ENCODE measurements around the gene NSF. TPM values are rescaled to one million over a fixed set of nuclear protein-coding genes. Genes with fewer than 3 reads are reported as not detected.

NSF gene
- total RNA-seq, 1 donor from 2014 or later = 36.6 TPM

- TF ChIP-seq CTCF (IDR thresholded peaks at IDR 0.05; ENCODE audit: unreplicated experiment) = no peak
- Mint-ChIP-seq H3K27ac (ENCODE audit: unreplicated experiment) (no peak overlapping the region), H3K9me3 (ENCODE audit: unreplicated experiment) (no peaks in the 10 kb centered on the region), H3K4me3 (ENCODE audit: unreplicated experiment) (no peak overlapping the region), H3K36me3 (ENCODE audit: low read depth, unreplicated experiment) (no peaks in the 10 kb centered on the region), H3K27me3 (ENCODE audit: unreplicated experiment) (no peaks in the 10 kb centered on the region), H3K4me1 (ENCODE audit: unreplicated experiment) (peaks cover 20% of the 10 kb centered on the region)
- DNase-seq (ENCODE audit: low spot score) = no peak
Observed at GRCh38 chr17:46730026-46730425, 139.6 kb downstream of the NSF start.

GRCh38 chr17:46730679-46731078, 140.2 kb downstream of the NSF start:
- Mint-ChIP-seq H3K27me3 (ENCODE audit: unreplicated experiment) (no peaks in the 10 kb centered on the region), H3K9me3 (ENCODE audit: unreplicated experiment) (no peaks in the 10 kb centered on the region), H3K4me3 (ENCODE audit: unreplicated experiment) (no peak overlapping the region), H3K27ac (ENCODE audit: unreplicated experiment) (no peak overlapping the region), H3K36me3 (ENCODE audit: low read depth, unreplicated experiment) (no peaks in the 10 kb centered on the region), H3K4me1 (ENCODE audit: unreplicated experiment) (peaks cover 17% of the 10 kb centered on the region)
- no peak for TF ChIP-seq CTCF (IDR thresholded peaks at IDR 0.05; ENCODE audit: unreplicated experiment)
- no peak for DNase-seq (ENCODE audit: low spot score)

- Mint-ChIP-seq H3K27ac (ENCODE audit: unreplicated experiment) (no peak overlapping the region), H3K4me3 (ENCODE audit: unreplicated experiment) (no peak overlapping the region), H3K9me3 (ENCODE audit: unreplicated experiment) (no peaks in the 10 kb centered on the region), H3K4me1 (ENCODE audit: unreplicated experiment) (peaks cover 22% of the 10 kb centered on the region), H3K27me3 (ENCODE audit: unreplicated experiment) (no peaks in the 10 kb centered on the region), H3K36me3 (ENCODE audit: low read depth, unreplicated experiment) (no peaks in the 10 kb centered on the region)
- DNase-seq (ENCODE audit: low spot score) = no peak
- TF ChIP-seq CTCF (IDR thresholded peaks at IDR 0.05; ENCODE audit: unreplicated experiment) = no peak
Observed at GRCh38 chr17:46732160-46732559, 141.7 kb downstream of the NSF start.

- Mint-ChIP-seq H3K4me3 (ENCODE audit: unreplicated experiment) (no peak overlapping the region), H3K27me3 (ENCODE audit: unreplicated experiment) (no peaks in the 10 kb centered on the region), H3K9me3 (ENCODE audit: unreplicated experiment) (no peaks in the 10 kb centered on the region), H3K36me3 (ENCODE audit: low read depth, unreplicated experiment) (no peaks in the 10 kb centered on the region), H3K4me1 (ENCODE audit: unreplicated experiment) (peaks cover 22% of the 10 kb centered on the region), H3K27ac (ENCODE audit: unreplicated experiment) (no peak overlapping the region)
- no peak for DNase-seq (ENCODE audit: low spot score)
- no peak for TF ChIP-seq CTCF (IDR thresholded peaks at IDR 0.05; ENCODE audit: unreplicated experiment)
Observed at GRCh38 chr17:46732754-46733398, 142.4 kb downstream of the NSF start.

- no peak overlapping the region for H3K4me3 Mint-ChIP-seq (ENCODE audit: unreplicated experiment)
- no peak overlapping the region for H3K27ac Mint-ChIP-seq (ENCODE audit: unreplicated experiment)
- DNase-seq (ENCODE audit: low spot score) = no peak
- H3K36me3 Mint-ChIP-seq (ENCODE audit: low read depth, unreplicated experiment) = no peaks in the 10 kb centered on the region
- H3K9me3 Mint-ChIP-seq (ENCODE audit: unreplicated experiment) = no peaks in the 10 kb centered on the region
- H3K4me1 Mint-ChIP-seq (ENCODE audit: unreplicated experiment) = peaks cover 22% of the 10 kb centered on the region
- H3K27me3 Mint-ChIP-seq (ENCODE audit: unreplicated experiment) = no peaks in the 10 kb centered on the region
- no peak for TF ChIP-seq CTCF (IDR thresholded peaks at IDR 0.05; ENCODE audit: unreplicated experiment)
Observed at GRCh38 chr17:46733837-46734475, 143.5 kb downstream of the NSF start.
